Heart right ventricle (tissue), 16 donors: ENCODE data around the gene ADGRL3. TPM values are rescaled to one million over a fixed set of nuclear protein-coding genes. Genes with fewer than 3 reads are reported as not detected.
"Not testable (repeated sequence)": the region's sequence is repeated elsewhere in the genome, so short reads cannot be mapped to it uniquely, and the experiment has no call there.

Experiments
- ATAC-seq, 8 donors: fragments of 200-7000 bp; cut with Tn5 transposase; one replicate each; pipeline ENCODE4 v1.9.1; 2020; ENCODE audit warnings: mild to moderate bottlenecking in 8 of 8, moderate library complexity in 8 of 8, moderate number of reproducible peaks in 1 of 8
- DNase-seq, 2 donors: peaks; one replicate each; pipeline ENCODE4 v3.0.0-alpha.2; 2020
- H3K27ac ChIP-seq, 10 donors: fragments of 200-600 bp; sonication (generic) in 2 of 10; one replicate each; pipeline versions ENCODE4 v1.5.0 to v1.8.0; 2020 to 2022; ENCODE audit warnings: mild to moderate bottlenecking in 3 of 10
- H3K27me3 ChIP-seq, 7 donors: fragments of 200-600 bp; one replicate each; pipeline ENCODE4 v1.8.0; 2021 to 2022; ENCODE audit warnings: mild to moderate bottlenecking in 2 of 7
- H3K36me3 ChIP-seq, 9 donors: fragments of 200-600 bp; sonication (generic) in 1 of 9; one replicate each; pipeline versions ENCODE4 v1.5.0 to v1.8.0; 2020 to 2022; ENCODE audit warnings: mild to moderate bottlenecking in 2 of 9
- H3K4me1 ChIP-seq, 9 donors: fragments of 200-600 bp; sonication (generic) in 1 of 9; one replicate each; pipeline versions ENCODE4 v1.5.0 to v1.8.0; 2020 to 2022; ENCODE audit warnings: mild to moderate bottlenecking in 4 of 9
- H3K4me3 ChIP-seq, 10 donors: fragments of 200-600 bp; sonication (generic) in 2 of 10; one replicate each; pipeline versions ENCODE4 v1.5.0 to v1.8.0; 2020 to 2022; ENCODE audit warnings: mild to moderate bottlenecking in 7 of 10, moderate library complexity in 2 of 10
- H3K9me3 ChIP-seq, 11 donors: fragments of 200-600 bp in 10 of 11; sonication (generic) in 2 of 11; one replicate each; pipeline versions ENCODE4 v1.5.0 to v1.8.0; 2013 to 2022; ENCODE audit warnings: mild to moderate bottlenecking in 2 of 11, control low read depth in 1 of 11, moderate library complexity in 1 of 11
- CTCF ChIP-seq, 9 donors: fragments of 200-600 bp; sonication (generic) in 2 of 9; IDR thresholded peaks; one replicate each; pipeline versions ENCODE4 v1.5.0 to v1.8.0; 2021 to 2022; ENCODE audit warnings: antibody characterized with exemption in 9 of 9, mild to moderate bottlenecking in 5 of 9, moderate library complexity in 1 of 9
- WGBS, 2 donors: extraction: QIAGEN DNeasy Blood & Tissue Kit; methylation state at CpG; one replicate each; pipeline ENCODE4 v1.1.7; 2013; ENCODE audit warnings: inconsistent platforms in 1 of 2; 5-methylcytosine and 5-hydroxymethylcytosine counted together
- intact Hi-C, 10 donors: fragments of 100-400 bp; cut with DNase I; formaldehyde crosslinking; loops; one replicate each; pipeline versions ENCODE4 v1.11.1 to v1.14.2; 2022
- polyA plus RNA-seq, 2 donors: library from polyadenylated mRNA; stranded (reverse); fragments of 200-250 nt; gene quantifications; one replicate each; pipeline ENCODE4 v1.2.3, GENCODE V29; 2013
- total RNA-seq, 10 donors: library from RNA; stranded (reverse); fragmentation: NEBNext Ultra II Directional in 3 of 10; extraction: Animal tissue kit (Norgen Biotek cat#: 25700) in 3 of 10; gene quantifications; one replicate each; pipeline versions ENCODE4 v1.2.1 to v1.2.4, GENCODE V29; 2021 to 2023
- donor health status: Arrhythmogenic right ventricular cardiomyopathy.
- donor health status: ischemic (EF 13 %, LVEDD 7.1; RV severe dilation, severe dysfunction).
- donor health status: healthy with polysubstance abuse.
- donor health status: DM: no; HTN: yes; CAD: no.
- donor health status: DM: no; HTN: no; CAD: no.
- donor health status: ischemic (EF 25% LVEDD 6.9; RV normal size, moderate dysfunction).
- donor health status: ischemic (EF 25% LVEDD 5.7; RV mildly dilated, moderate dysfunction).
- donor health status: healthy.
- donor health status: DM: yes; HTN: yes; CAD: no.
- donor health status: Ischemic cardiomyopathy.
- donor health status: ischemic (EF 35%, LVEDD 5.7; RV mildly dilated, moderate dysfunction).
- donor health status: nonischemic (EF 11% LVEDD 7.7; RV severe dilation, severe dysfunction).
- donor health status: DM: yes; HTN: yes; CAD: no.
- donor health status: PGD.
- donor health status: ischemic (EF 29% LVEDD 5.4; RV normal size, mild dysfunction).
- donor health status: nonischemic (EF 23%, LVEDD 6.1; RV moderate dilation, normal function).

The ADGRL3 gene
- total and polyA plus RNA-seq, 12 donors: 0.36 to 20.9 (median 4.6) TPM

- no peak overlapping the region for H3K27ac ChIP-seq
- ATAC-seq: no peak
- intact Hi-C loops: no loop called here
These were observed 176.2 kb downstream of the ADGRL3 start for GRCh38 chr4:61376301-61376700.

GRCh38 chr4:61379406-61379805 is 179.3 kb downstream of the ADGRL3 start:
- Histone ChIP-seq H3K9me3 (peaks cover 0 to 20% (median 8%) of the 10 kb centered on the region in 11 donors), H3K36me3 (no peaks in the 10 kb centered on the region), H3K27me3 (no peaks in the 10 kb centered on the region), H3K4me3 (no peak overlapping the region), H3K27ac (no peak overlapping the region), H3K4me1 (peaks cover 0 to 17% (median 0%) of the 10 kb centered on the region in 9 donors)
- WGBS, 2 donors: 75 to 81% methylated on average over 1 of the region's 1 CpG
- no peak for TF ChIP-seq CTCF (IDR thresholded peaks at IDR 0.05)
- intact Hi-C loops: no loop called here
- DNase-seq: no peak
- ATAC-seq: no peak

More at GRCh38 chr4:61376301-61376700, 176.2 kb downstream of the ADGRL3 start:
- H3K4me1 ChIP-seq: peaks cover 0 to 17% (median 0%) of the 10 kb centered on the region in 9 donors
- H3K27me3 ChIP-seq: no peaks in the 10 kb centered on the region
- 48 to 62% methylated on average over 3 of the region's 3 CpGs for WGBS, 2 donors
- H3K9me3 ChIP-seq: peaks cover 0 to 27% (median 8%) of the 10 kb centered on the region in 11 donors
- no peak for TF ChIP-seq CTCF (IDR thresholded peaks at IDR 0.05)
- no peak overlapping the region for H3K4me3 ChIP-seq
- no peak for DNase-seq
- H3K36me3 ChIP-seq: no peaks in the 10 kb centered on the region

- H3K27ac ChIP-seq: no peak overlapping the region
- no peak overlapping the region for H3K4me3 ChIP-seq
- peaks cover 0 to 6% (median 0%) of the 10 kb centered on the region in 9 donors for H3K4me1 ChIP-seq
- H3K9me3 ChIP-seq: peaks cover 0 to 20% (median 8%) of the 10 kb centered on the region in 11 donors
- DNase-seq (no peak), ATAC-seq (no peak)
- WGBS, 2 donors: 56 to 62% methylated on average over 2 of the region's 2 CpGs
- intact Hi-C loops: no loop called here
- H3K36me3 ChIP-seq: no peaks in the 10 kb centered on the region
- H3K27me3 ChIP-seq: no peaks in the 10 kb centered on the region
- no peak for TF ChIP-seq CTCF (IDR thresholded peaks at IDR 0.05)
These were observed 180.7 kb downstream of the ADGRL3 start for GRCh38 chr4:61380865-61381264.

- WGBS, 2 donors: 70 to 79% methylated on average over 4 of the region's 4 CpGs
- ATAC-seq: no peak
- no peak for TF ChIP-seq CTCF (IDR thresholded peaks at IDR 0.05)
- no peak for DNase-seq
- H3K4me3 ChIP-seq: no peak overlapping the region
- H3K27me3 ChIP-seq: no peaks in the 10 kb centered on the region
- no peak overlapping the region for H3K27ac ChIP-seq
- H3K36me3 ChIP-seq: no peaks in the 10 kb centered on the region
- intact Hi-C loops: no loop called here
- no peaks in the 10 kb centered on the region for H3K4me1 ChIP-seq
- no peaks in the 10 kb centered on the region for H3K9me3 ChIP-seq
These were observed 185.1 kb downstream of the ADGRL3 start for GRCh38 chr4:61385256-61385655.

- ATAC-seq, H3K27ac ChIP-seq, H3K4me1 ChIP-seq, intact Hi-C loops, H3K27me3 ChIP-seq, H3K9me3 ChIP-seq, H3K36me3 ChIP-seq, H3K4me3 ChIP-seq, DNase-seq: not testable (repeated sequence)
- WGBS, 2 donors: 79 to 80% methylated on average over 7 of the region's 7 CpGs
These were observed 187.2 kb downstream of the ADGRL3 start for GRCh38 chr4:61387372-61387771.
